AG08396 (cell line): ENCODE data around the gene LGALS16.
"Not testable (repeated sequence)": the region's sequence is repeated elsewhere in the genome, so short reads cannot be mapped to it uniquely, and the experiment has no call there.

ENCODE experiments used
- DNase-seq: peaks from one replicate; pipeline ENCODE4 v3.0.0; 2012; ENCODE audit warnings: low spot score, mixed read lengths

Gene LGALS16, protein sequence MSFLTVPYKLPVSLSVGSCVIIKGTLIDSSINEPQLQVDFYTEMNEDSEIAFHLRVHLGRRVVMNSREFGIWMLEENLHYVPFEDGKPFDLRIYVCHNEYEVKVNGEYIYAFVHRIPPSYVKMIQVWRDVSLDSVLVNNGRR

DNA sequence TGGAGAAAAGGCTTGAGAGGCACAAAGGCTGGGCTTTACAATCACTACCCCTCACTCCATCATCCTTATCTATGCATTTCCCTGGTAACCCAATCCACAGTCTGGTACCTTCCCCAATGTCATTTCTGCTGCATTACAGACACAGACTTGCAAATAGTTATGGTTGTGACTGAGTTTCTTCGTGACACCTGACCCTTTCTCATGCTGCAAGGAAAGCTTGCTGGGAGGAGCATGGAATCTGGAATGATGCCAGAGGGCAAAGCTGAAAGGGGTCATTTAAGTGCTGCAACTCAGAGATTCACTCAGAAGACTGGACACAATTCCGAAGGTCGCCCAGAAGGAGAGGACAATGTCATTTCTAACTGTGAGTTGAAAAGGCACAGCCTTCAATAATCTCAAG, at the start of gene LGALS16:
TSS of gene LGALS16 (plus strand) at position 301 of the 400 bp plus-strand sequence. CDS start at position 350, 49 bp downstream.
- no peak for DNase-seq

DNA sequence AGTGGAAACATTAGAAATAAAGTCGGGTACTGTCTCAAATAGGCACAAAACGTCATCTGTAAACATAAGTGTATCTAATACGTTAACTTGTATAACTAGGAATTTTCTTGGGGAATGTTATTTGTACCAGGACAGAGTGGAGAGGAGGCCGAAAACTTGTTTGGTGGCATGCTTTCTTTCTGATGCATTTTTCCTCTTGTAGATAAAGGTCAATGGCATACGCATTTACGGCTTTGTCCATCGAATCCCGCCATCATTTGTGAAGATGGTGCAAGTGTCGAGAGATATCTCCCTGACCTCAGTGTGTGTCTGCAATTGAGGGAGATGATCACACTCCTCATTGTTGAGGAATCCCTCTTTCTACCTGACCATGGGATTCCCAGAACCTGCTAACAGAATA, 48.7 kb upstream of the LGALS16 start:
- DNase-seq: no peak

DNA sequence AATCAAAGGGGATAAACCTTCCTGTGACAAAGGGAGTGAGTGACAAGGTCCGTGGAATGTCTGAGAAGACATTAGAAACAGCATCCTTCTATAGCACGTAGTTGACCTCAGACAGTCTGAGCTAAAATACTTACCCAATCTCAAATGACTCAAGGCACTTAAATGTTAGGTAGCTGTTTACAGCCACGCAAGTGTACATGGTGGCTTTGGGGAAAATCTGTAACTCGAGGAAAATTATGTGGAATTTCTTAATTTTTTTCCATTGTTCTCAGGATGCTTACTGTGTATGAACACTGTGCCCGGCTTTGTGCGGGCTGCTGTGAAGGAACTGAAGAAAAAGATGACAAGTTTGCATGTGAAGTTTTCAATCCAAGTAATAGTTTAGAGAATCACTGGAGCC, 48.2 kb upstream of the LGALS16 start:
- no peak for DNase-seq

DNA sequence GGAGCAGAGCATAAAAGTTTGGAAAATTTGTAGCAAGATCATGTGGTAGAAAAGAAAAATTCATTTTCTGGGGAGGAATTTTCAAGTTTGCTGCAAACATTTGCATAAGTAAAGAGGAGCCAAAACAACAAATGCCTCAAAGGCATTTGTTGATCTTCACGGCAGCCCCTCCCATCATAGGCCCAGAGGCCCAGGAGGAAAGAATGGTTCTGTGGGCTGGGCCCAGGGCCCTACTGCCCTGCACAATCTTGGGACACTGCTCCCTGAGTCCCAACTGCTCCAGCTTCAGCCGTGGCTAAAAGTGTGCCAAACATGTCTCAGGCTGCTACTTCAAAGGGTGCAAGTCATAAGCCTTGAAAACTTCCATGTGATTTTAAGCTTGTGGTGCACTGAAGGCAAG, 42.1 kb upstream of the LGALS16 start:
- DNase-seq: no peak

DNA sequence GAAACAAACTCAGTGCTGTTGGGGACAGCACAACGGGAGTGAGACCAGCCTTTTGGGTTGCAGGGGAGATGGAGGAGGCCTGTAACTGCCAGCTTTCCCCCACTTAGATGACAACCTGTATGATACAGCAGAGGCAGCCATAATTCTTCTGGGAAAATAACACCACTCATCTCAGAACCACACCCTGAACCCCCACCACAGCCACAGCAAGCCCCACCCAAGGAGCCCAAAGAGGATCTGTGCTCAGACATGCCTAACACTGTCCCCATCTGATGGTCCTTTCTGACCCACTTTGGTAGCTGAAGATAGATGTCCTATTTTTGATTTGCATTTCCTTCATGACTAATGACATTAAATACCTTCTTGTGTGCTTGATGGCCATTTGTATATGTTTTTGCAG, 38.0 kb upstream of the LGALS16 start:
- no peak for DNase-seq

DNA sequence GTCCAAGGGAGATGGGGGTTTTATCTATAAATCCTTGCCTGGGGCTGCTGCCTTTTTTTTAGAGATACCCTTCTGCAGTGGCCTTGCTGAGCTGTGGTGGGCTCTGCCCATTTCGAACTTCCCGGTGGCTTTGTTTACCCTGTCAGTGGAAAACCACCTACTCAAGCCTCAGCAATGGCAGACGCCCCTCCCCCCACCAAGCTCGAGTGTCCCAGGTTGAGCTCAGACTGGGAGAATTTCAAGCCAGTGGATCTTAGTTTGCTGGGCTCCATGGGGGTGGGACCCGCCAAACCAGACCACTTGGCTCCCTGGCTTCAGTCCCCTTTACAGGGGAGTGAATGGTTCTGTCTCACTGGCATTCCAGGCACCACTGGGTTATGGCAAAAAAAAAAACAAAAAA, 31.8 kb upstream of the LGALS16 start:
- DNase-seq: no peak

DNA sequence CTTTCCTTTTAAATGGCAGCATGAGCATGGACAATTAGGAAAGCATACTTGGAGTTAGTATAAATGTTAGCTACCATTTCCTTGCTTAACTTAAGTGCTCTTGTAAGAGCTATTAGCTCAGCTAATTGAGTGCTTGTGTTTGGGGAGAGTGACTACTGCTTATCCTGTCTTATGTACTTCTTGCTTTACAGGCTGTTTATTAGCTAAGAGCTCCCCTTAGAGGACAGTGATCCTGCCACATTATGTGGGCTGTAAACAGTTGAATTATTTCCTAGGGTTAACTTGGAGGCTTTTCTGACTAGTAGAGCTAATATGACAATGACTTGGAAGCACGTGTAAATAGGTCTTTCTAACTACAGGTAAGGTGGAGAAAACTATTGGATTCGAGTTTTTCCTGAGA, 28.1 kb upstream of the LGALS16 start:
- not testable (repeated sequence) for DNase-seq

DNA sequence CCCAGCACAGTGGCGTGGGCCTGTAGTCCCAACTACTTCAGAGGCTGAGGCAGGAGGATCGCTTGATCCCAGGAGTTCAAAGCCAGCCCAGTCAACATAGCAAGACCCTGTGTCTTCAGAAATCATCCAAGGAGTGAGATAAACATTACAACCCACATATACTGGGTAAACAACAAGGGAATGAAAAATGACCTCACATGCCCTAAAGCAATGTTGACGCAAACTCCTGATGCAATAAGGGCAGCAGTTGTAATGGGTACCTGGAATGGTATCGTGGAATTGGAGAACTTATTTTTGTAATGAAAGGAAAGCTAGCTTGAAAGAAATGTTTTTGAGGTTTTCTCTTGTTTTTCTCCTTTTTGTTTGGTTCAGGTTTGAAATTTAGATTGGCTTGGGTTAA, 24.5 kb upstream of the LGALS16 start:
- DNase-seq: no peak

DNA sequence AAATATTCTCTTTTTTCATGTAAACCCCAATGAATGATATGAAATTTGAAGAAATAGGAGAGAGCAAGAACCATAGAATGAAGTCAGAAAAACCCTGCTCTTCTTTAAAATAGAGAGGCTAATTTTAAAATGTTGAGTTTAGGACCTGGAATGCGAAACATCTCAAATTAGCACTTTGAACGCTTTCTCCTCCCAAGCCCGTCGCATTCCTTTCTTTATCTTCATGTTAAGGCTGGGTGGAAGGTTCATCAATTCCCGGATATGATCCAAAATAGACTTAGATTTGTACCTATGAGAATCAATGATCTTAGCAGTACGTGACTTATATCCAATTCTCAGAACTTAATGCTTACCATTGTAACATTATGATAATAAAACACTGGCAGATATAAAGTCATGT, 24.1 kb upstream of the LGALS16 start:
- no peak for DNase-seq

DNA sequence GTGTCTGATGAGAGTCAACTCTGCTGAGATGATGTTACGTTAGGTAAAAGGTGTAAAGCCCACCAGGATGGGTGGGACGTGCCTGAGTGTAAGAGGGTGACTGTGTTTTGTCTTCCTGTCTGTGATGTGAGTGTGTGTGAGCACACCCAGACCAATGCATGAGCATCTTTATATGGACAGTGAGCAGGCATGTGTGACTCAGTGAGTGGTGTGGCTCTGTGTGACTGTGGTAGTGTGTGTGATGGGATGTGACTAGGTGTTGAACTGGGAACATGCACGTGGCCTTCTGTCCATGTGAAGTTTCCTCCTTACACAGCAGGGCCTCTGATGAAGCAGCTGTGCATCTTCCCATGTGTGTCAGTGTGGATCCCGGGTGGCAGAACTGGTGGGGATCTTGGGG, 17.8 kb upstream of the LGALS16 start:
- no peak for DNase-seq

DNA sequence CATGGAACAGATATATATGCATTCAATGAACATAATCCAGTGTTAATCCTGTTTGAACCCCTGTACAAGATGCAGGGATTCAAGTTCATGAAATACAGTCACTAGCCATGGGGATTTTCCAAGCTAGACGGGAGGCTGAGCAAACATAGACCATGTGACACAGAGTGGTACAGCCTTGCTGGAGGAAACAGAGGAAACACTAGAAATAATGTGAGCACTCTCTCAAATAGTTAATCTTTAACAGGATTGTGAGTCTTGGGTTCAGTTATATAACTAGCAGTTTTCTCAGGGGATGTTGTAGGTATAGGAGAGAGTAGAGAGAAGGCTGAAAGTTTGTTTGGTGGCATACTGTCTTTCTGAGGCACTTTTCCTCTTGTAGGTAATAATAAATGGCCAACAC, 13.9 kb upstream of the LGALS16 start:
- DNase-seq: no peak

DNA sequence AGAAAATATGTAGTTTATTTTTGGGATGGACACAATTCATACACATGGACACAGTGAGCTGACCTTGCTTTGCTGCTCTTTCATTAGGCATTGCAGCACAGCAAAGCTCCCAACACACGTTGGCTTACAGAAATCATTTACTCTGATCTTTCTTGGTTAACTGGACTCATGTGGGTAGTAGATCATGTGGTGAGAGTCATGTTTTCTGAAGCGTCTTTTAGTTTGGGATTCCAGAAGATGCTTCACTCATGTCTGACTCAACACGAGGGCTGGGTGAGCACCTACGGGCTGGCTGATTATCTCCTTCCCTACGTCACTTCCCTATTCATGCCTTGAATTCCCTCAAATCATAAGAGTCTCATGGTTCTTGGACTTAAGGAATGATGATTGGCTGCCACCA, 12.1 kb upstream of the LGALS16 start:
- no peak for DNase-seq

DNA sequence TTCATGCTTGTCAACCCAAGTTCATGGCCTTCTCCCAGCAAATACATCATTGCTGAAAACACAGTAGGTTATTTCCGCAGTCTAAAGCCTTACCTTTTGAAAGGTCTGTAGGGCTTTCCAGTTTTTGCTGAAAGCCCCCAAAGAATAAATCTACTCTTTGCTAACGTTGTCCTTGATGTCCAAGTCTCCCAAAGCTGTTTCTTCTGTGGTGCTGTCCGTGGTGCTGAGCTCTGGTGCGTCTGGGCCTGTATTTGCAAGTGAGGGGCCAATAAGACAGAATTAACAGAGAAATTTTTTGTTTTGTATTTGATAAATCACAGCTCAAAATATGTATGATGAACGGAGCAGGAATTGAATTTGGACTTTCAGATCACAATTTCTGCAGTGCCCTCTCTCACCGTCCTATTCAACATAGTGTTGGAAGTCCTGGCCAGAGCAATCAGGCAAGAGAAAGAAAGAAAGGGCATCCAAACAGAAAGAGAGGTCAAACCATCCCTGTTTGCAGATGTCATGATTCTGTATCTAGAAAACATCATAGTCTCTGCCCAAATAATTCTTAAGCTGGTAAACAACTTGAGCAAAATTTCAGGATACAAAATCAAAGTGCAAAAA, 9.8 kb upstream of the LGALS16 start:
- DNase-seq: peak; percentile 12

DNA sequence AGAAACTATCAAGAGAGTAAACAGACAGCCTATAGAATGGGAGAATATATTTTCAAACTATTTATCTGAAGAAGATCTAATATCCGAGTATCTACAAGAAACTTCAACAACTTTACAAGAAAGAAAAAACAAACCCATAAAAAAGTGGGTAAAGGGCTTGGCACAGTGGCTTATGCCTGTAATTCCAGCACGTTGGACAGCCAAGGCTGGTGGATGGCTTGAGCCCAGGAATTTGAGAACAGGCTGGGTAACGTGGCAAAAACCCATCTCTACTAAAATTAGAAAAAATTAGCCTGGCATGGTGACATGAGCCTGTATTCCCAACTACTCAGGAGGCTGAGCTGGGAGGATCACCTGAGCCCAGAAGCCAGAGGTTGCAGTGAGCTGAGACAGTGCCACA, 7.8 kb upstream of the LGALS16 start:
- no peak for DNase-seq

DNA sequence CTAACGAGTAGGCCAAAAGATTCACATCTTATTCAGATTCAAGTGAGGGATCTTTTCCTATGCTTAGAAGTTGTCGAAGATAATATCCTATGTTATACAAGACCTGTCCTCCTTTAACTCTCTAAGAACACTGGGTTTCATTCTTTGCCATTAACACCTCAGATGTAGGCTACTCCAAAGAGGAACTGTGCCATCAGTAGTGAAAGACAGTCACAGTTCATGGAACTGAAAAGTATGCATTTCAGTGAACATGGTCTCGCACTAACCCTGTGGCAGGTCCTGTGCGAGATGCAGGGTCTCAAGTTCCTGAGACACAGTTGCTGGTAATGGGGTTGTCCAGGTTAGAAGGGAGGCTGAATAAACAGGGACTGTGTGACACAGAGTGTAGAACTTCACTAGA, 4.1 kb downstream of the LGALS16 start:
- DNase-seq: no peak

DNA sequence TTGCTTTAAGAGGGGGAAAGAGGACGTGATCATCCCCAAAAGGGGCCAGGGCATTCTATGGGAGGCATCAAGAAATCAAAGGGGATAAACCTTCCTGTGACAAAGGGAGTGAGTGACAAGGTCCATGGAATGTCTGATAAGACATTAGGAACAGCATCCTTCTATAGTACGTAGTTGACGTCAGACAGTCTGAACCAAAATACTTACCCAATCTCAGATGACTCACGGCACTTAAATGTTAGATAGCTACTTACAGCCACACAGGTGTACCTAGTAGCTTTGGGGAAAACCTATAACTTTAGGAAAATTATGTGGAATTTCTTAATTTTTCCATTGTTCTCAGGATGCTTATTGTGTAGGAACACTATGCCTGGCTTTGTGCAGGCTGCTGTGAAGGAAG, 4.9 kb downstream of the LGALS16 start:
- no peak for DNase-seq

DNA sequence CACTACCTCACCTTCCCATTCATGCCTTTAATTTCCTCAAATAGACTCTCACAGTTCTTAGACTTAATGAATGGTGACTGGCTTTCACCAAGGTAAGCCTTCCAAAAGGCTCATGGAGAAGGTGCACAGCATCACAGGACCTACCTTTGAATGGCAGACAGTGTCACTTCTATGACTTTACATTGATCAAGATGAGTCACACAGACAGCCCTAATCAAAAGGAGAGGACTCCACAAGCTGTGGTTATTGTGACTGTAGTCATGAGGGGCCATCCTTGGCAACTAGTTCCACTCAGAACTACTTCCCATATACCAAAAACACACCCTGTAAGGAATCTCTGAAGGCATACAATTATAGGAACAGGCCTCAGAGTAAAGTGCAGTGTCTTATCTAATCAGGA, 5.9 kb downstream of the LGALS16 start:
- DNase-seq: no peak

DNA sequence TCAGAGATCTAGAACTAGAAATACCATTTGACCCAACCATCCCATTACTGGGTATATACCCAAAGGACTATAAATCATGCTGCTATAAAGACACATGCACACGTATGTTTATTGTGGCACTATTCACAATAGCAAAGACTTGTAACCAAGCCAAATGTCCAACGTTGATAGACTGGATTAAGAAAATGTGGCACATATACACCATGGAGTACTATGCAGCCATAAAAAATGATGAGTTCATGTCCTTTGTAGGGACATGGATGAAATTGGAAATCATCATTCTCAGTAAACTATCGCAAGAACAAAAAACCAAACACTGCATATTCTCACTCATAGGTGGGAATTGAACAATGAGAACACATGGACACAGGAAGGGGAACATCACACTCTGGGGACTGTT, 14.1 kb downstream of the LGALS16 start:
- not testable (repeated sequence) for DNase-seq

DNA sequence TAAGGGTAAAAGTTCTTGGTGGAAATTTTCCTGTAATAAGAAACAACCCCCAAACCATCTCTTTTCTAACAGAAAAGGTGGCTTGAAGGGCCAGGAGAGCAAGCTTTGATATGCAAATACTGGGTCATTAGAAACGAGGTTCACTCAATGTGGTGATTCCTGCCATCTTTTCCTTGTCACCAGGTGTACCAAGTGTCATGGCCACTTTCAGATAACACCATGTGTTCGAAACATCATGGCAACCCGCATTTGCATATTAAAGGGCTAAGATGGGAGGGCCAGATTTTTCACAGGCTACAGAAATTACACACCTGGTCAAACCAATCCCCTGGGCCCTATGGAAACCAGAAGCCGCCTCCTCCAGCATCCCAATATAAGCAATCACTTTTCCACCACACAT, 15.3 kb downstream of the LGALS16 start:
- DNase-seq: no peak

DNA sequence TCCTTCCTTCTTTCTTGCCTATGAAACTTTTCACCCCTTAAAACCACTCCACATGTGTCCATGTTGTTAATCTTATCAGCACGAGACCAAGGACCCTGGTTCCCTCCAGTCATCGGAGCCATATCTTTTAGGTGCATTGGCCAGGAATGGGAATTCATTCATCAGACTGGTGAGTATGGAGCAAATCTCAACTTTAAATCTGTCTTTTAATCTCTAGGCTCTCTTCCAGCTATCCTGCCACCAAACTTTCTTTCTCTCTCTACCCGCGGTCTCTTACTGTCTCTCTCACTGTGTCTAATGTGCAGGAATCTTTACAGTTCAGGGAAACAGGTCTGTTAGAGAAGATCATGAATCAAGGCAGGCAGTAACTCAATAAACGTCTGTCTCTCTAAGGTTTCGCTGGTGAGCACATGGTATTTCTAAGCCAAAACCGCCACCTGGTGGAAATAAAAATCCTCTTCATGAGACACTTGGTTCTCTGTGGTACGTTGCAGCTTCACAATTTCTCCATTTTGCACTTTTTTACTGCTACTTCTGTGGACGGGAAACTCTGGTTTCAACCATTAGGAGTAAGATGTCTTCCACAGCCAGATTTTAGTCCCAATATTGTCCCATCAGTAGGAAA, 16.1 kb downstream of the LGALS16 start:
- DNase-seq: peak; percentile 28

DNA sequence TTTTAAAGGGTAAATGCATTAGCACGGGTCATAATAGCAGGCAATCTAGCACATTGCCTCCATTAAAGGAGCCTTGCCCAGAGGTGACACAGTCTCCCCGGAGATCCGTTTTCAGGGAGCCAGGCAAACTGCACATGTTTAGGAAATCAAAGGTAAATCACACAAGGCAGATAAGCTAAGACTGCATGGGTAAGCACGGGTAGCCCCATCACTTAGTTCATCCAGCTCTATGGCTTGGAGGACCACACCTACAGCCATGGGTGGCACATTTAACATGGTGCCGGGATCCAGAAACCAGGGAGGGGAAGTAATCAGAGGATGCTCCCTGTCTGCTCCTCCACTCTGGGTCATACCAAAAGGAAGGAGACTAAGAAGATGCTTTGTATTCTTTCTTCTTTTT, 16.8 kb downstream of the LGALS16 start:
- DNase-seq: no peak

DNA sequence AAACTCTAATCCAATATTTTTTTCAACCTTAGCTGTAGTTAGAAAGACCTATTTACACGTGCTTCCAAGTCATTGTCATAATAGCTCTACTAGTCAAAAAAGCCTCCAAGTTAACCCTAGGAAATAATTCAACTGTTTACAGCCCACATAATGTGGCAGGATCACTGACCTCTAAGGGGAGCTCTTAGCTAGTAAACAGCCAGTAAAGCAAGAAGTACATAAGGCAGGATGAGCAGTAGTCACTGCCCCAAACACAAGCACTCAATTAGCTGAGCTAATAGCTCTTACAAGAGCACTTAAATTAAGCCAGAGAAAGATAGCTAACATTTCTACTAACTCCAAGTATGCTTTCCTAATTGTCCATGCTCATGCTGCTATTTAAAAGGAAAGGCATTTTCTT, 18.1 kb downstream of the LGALS16 start:
- not testable (repeated sequence) for DNase-seq

DNA sequence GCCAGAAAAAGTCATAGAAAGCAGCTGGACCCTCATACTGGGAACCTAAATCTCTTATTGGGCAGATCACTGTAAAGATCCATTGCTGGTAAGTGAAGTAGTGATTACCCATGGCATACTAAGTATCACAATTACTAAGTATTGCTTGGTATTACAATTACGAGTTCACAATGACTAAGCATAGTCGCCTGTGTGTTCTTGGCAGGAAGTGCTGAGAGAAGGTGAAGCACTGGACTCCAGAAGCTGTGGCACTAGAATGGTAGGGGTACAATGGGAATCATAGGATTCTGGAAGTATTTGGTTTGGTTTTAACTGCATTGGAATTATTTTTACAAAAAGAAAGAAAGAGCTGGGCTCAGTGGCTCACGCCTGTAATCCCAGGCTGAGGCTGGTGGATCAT, 20.3 kb downstream of the LGALS16 start:
- DNase-seq: no peak
